PC-3 (cell line): ENCODE measurements around the gene FRK.

Source experiments
- EZH2 ChIP-seq: fragments of 300-600 bp; sonication (generic); IDR thresholded peaks from one replicate; pipeline ENCODE4 v1.6.1; 2017; ENCODE audit warnings: antibody characterized with exemption, mild to moderate bottlenecking, low read length; ENCODE audit not compliant: unreplicated experiment
- EZH2phosphoT487 ChIP-seq: fragments of 300-600 bp; sonication (generic); IDR thresholded peaks from 2 replicates; pipeline ENCODE4 v1.6.1; 2018; ENCODE audit warnings: mild to moderate bottlenecking, antibody characterized with exemption, low read length, borderline replicate concordance
- TF ChIP-seq, protein P1 (sequence below): fragments of 300-600 bp; sonication (generic); conservative IDR thresholded peaks from 2 replicates; pipeline ENCODE4 v1.5.1; 2017; ENCODE audit warnings: antibody characterized with exemption, low read depth, mild to moderate bottlenecking, low read length

- TF ChIP-seq, protein P1, sequence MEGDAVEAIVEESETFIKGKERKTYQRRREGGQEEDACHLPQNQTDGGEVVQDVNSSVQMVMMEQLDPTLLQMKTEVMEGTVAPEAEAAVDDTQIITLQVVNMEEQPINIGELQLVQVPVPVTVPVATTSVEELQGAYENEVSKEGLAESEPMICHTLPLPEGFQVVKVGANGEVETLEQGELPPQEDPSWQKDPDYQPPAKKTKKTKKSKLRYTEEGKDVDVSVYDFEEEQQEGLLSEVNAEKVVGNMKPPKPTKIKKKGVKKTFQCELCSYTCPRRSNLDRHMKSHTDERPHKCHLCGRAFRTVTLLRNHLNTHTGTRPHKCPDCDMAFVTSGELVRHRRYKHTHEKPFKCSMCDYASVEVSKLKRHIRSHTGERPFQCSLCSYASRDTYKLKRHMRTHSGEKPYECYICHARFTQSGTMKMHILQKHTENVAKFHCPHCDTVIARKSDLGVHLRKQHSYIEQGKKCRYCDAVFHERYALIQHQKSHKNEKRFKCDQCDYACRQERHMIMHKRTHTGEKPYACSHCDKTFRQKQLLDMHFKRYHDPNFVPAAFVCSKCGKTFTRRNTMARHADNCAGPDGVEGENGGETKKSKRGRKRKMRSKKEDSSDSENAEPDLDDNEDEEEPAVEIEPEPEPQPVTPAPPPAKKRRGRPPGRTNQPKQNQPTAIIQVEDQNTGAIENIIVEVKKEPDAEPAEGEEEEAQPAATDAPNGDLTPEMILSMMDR, result no peak
- TF ChIP-seq EZH2 (no peak), EZH2phosphoT487 (no peak)
These were observed 84.3 kb downstream of the FRK start for GRCh38 chr6:115976321-115976870.
